PC-9 (cell line): ENCODE measurements around the gene DNAJC22. TPM values are rescaled to one million over a fixed set of nuclear protein-coding genes. Genes with fewer than 3 reads are reported as not detected.
"Not testable (repeated sequence)": the region's sequence is repeated elsewhere in the genome, so short reads cannot be mapped to it uniquely, and the experiment has no call there.

Experiments
- BruUV-seq: library from RNA; stranded (reverse); fragments of 400-500 nt; replicated peaks from 2 replicates; lab custom pipeline; 2021; lab: Mats Ljungman, UMichigan
- CTCF ChIA-PET: fragments of 300-600 bp; sonication (Branson Sonifier 250); formaldehyde crosslinking; loops from one replicate; lab custom pipeline; 2022; ENCODE audit warnings: antibody characterized with exemption; lab: Charles Lee
- POLR2A ChIA-PET: fragments of 300-600 bp; sonication (Branson Sonifier 250); formaldehyde crosslinking; loops from one replicate; lab custom pipeline; 2022; ENCODE audit warnings: antibody characterized with exemption; ENCODE audit not compliant: unreplicated experiment; lab: Charles Lee
- DNase-seq, 2 experiments: peaks; one replicate each; pipeline versions ENCODE4 v3.0.0 to v3.0.0-alpha.2; 2015 to 2022; ENCODE audit warnings: mixed read lengths in 1 of 2
- H2AFZ ChIP-seq: fragments of 200-600 bp; sonication (generic); 2 replicates; pipeline ENCODE4 v1.8.1; 2017; ENCODE audit warnings: antibody characterized with exemption
- H3F3A ChIP-seq: fragments of 200-600 bp; sonication (generic); 2 replicates; pipeline ENCODE4 v1.8.1; 2017; ENCODE audit warnings: antibody characterized with exemption, mild to moderate bottlenecking, low read depth; ENCODE audit not compliant: insufficient read depth
- H3K27ac ChIP-seq: fragments of 200-600 bp; sonication (generic); 2 replicates; pipeline ENCODE4 v1.6.1; 2016; ENCODE audit warnings: mixed run types
- H3K27me3 ChIP-seq: fragments of 200-600 bp; sonication (generic); 2 replicates; pipeline ENCODE4 v1.6.1; 2016; ENCODE audit warnings: low read depth, mixed run types; ENCODE audit not compliant: insufficient read depth
- H3K36me3 ChIP-seq: fragments of 200-600 bp; sonication (generic); 2 replicates; pipeline ENCODE4 v1.6.1; 2016; ENCODE audit warnings: low read depth, mixed run types
- H3K4me1 ChIP-seq: fragments of 200-600 bp; sonication (generic); replicated peaks from 2 replicates; pipeline ENCODE4 v1.6.1; 2016; ENCODE audit warnings: mixed run types; ENCODE audit not compliant: insufficient read depth
- H3K4me2 ChIP-seq: fragments of 200-600 bp; sonication (generic); 2 replicates; pipeline ENCODE4 v1.6.1; 2017; ENCODE audit warnings: mixed run types
- H3K4me3 ChIP-seq: fragments of 200-600 bp; sonication (generic); 2 replicates; pipeline ENCODE4 v1.6.1; 2016; ENCODE audit warnings: mixed run types
- H3K79me2 ChIP-seq: fragments of 200-600 bp; sonication (generic); 2 replicates; pipeline ENCODE4 v1.6.1; 2017; ENCODE audit warnings: low read depth, mixed run types
- H3K9me2 ChIP-seq: fragments of 200-600 bp; sonication (generic); 2 replicates; pipeline ENCODE4 v1.8.1; 2017; ENCODE audit warnings: mild to moderate bottlenecking; ENCODE audit not compliant: insufficient read depth
- H3K9me3 ChIP-seq: fragments of 200-600 bp; sonication (generic); 2 replicates; pipeline ENCODE4 v1.8.1; 2016; ENCODE audit warnings: low read depth; ENCODE audit not compliant: insufficient read depth
- H4K20me1 ChIP-seq: fragments of 200-600 bp; sonication (generic); 2 replicates; pipeline ENCODE4 v1.8.1; 2017; ENCODE audit not compliant: insufficient read depth
- EZH2 ChIP-seq: fragments of 200-600 bp; sonication (generic); IDR thresholded peaks from 2 replicates; pipeline ENCODE4 v1.8.0; 2017; ENCODE audit warnings: antibody characterized with exemption, low read depth
- intact Hi-C: fragments of 100-400 bp; cut with micrococcal nuclease; formaldehyde crosslinking; loops from one replicate; pipeline ENCODE4 v1.10.0; 2022; ENCODE audit not compliant: unreplicated experiment
- total RNA-seq: library from RNA; stranded (reverse); gene quantifications from 2 replicates; pipeline ENCODE4 v1.2.3, GENCODE V29; 2021
- TF ChIP-seq, protein P1 (sequence below): fragments of 200-600 bp; sonication (generic); conservative IDR thresholded peaks from 2 replicates; pipeline ENCODE4 v1.6.1; 2017; ENCODE audit warnings: mixed run types, antibody characterized with exemption, mild to moderate bottlenecking, moderate library complexity

The DNAJC22 gene
- total RNA-seq, 1 experiment from 2014 or later: 3.7 TPM

DNA sequence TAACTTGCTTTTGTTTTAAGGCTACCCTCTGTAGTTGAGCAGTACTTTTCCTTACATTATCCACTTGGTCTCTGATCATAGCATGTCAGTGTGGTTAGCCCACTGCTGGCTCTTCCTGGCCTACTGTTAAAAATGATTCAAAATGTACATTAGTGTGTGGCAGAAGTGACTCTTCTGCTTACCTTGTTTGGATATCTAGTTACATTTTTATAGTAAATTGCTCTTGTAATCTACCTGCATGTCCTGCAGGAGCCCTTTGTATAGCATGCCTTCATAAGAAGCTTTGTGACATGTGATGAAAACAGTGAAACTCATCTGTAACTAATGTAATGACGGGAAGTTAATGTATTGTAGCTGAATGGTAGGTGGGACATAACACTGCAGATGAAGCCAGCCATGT is 28.7 kb downstream of the DNAJC22 start:
- intact Hi-C loops: no loop called here
- H3K4me3 ChIP-seq: no peak overlapping the region
- no peaks in the 10 kb centered on the region for H3K9me3 ChIP-seq
- POLR2A ChIA-PET: no interaction called here
- peaks cover 73% of the 10 kb centered on the region for H3K79me2 ChIP-seq
- no peaks in the 10 kb centered on the region for H3K27me3 ChIP-seq
- H3K36me3 ChIP-seq: 0 out of 2 replicates have a peak, but pooled peaks cover 5% of the 10 kb centered on the region
- DNase-seq: no peak
- no peak overlapping the region for H3K4me2 ChIP-seq
- BruUV-seq: no TSS peak
- H3K9me2 ChIP-seq: no peaks in the 10 kb centered on the region
- H3K27ac ChIP-seq: no peak overlapping the region
- CTCF ChIA-PET: interaction anchor here (0.5 to 0.7 kb wide), 2 partner anchors 12 to 56 kb away, joined by 4 to 12 read pairs; no protein-coding TSS in a partner anchor
- H4K20me1 ChIP-seq: peaks cover 10% of the 10 kb centered on the region; the same call in 1 of the 2 replicates
- peaks cover 3% of the 10 kb centered on the region; the same call in 1 of the 2 replicates for H3F3A ChIP-seq
- H2AFZ ChIP-seq: no peak overlapping the region
- TF ChIP-seq, protein P1, sequence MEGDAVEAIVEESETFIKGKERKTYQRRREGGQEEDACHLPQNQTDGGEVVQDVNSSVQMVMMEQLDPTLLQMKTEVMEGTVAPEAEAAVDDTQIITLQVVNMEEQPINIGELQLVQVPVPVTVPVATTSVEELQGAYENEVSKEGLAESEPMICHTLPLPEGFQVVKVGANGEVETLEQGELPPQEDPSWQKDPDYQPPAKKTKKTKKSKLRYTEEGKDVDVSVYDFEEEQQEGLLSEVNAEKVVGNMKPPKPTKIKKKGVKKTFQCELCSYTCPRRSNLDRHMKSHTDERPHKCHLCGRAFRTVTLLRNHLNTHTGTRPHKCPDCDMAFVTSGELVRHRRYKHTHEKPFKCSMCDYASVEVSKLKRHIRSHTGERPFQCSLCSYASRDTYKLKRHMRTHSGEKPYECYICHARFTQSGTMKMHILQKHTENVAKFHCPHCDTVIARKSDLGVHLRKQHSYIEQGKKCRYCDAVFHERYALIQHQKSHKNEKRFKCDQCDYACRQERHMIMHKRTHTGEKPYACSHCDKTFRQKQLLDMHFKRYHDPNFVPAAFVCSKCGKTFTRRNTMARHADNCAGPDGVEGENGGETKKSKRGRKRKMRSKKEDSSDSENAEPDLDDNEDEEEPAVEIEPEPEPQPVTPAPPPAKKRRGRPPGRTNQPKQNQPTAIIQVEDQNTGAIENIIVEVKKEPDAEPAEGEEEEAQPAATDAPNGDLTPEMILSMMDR: no peak
- no peak for TF ChIP-seq EZH2
- no peaks in the 10 kb centered on the region for H3K4me1 ChIP-seq

DNA sequence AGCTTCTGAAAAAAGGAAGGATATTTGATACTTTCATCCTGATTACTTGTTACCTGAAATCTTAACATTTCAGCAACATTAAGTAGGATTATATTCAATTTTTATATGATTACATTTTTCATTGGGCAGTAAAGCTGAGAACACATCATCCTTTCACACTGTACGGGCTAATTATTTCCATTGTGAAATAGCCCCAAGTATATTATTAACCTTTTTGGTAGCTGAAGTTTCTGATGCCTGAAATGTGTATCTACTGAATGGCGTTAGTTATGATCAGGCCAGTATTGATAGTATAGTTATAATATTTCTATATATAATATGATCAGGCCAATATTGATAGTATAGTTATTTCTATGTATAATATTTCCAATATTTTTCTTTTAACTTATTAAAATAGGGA is 30.7 kb downstream of the DNAJC22 start:
- BruUV-seq: no TSS peak
- Histone ChIP-seq H4K20me1 (peaks cover 11% of the 10 kb centered on the region; the same call in 1 of the 2 replicates), H3K36me3 (0 out of 2 replicates have a peak, but pooled peaks cover 2% of the 10 kb centered on the region), H3K27me3 (no peaks in the 10 kb centered on the region), H3K9me2 (no peaks in the 10 kb centered on the region), H3F3A (peaks cover 3% of the 10 kb centered on the region; the same call in 1 of the 2 replicates), H3K79me2 (peaks cover 69% of the 10 kb centered on the region), H3K4me1 (no peaks in the 10 kb centered on the region), H3K4me3 (no peak overlapping the region), H2AFZ (no peak overlapping the region), H3K9me3 (no peaks in the 10 kb centered on the region), H3K27ac (no peak overlapping the region), H3K4me2 (no peak overlapping the region)
- DNase-seq: no peak
- intact Hi-C loops: no loop called here
- CTCF ChIA-PET: no interaction called here
- TF ChIP-seq EZH2: no peak
- TF ChIP-seq, protein P1: no peak
- POLR2A ChIA-PET: interaction anchor here (0.6 kb wide), 1 partner anchor 980 kb away, joined by 6 read pairs; no protein-coding TSS in a partner anchor

- H3K27ac ChIP-seq, CTCF ChIA-PET, H3K27me3 ChIP-seq, DNase-seq, POLR2A ChIA-PET, H3K4me1 ChIP-seq, intact Hi-C loops, H3K9me2 ChIP-seq, H3K4me2 ChIP-seq, H3F3A ChIP-seq, H2AFZ ChIP-seq, H3K4me3 ChIP-seq, H3K9me3 ChIP-seq, BruUV-seq, H3K36me3 ChIP-seq: not testable (repeated sequence)
- Histone ChIP-seq H4K20me1 (peaks cover 17% of the 10 kb centered on the region; the same call in 1 of the 2 replicates), H3K79me2 (peaks cover 66% of the 10 kb centered on the region)
Measured at GRCh38 chr12:49380184-49380583, 33.5 kb downstream of the DNAJC22 start.
